ENCODE results near the gene TRAF1. TPM values are rescaled to one million over a fixed set of nuclear protein-coding genes. Genes with fewer than 3 reads are reported as not detected.

TRAF1 gene
- total and polyA plus RNA-seq, 2 of the 13 experiments (the other 11 are each of a cell fraction or from before 2014, with no cell fraction given), result 0.44 to 1.0 TPM

DNA sequence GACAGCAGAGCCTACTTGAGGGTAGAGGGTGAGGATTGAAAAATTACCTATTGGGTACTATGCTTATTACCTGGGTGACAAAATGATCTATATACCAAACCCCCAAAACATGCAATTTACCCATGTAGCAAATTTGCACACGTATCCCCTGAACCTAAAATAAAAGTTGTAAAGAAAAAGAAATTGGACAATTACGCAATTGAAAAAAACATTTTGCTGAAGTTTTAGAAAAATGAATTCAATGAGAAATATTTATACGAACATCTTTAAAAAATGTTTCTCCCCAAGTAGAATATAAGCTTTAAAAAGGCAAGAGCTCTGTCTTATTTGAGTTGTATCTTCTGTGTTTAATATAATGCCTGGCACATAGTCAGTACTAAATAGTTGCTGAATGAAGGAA is 30.3 kb upstream of the TRAF1 start:
- ChIA-PET CTCF (ENCODE audit: low intra/inter-chr PET ratio, low total read pairs) (no interaction called here), POLR2A (no interaction called here)
- H2AFZ ChIP-seq (ENCODE audit: low read length), result no peak overlapping the region
- ATAC-seq, result no peak
- in situ Hi-C loops (cut with HindIII; ENCODE audit: extremely low pct_ligation_motif_present, low pct_unique_long_range_greater_than_20kb), result no loop called here
- no TSS peak for BruUV-seq (replicated peaks)
- TF ChIP-seq NR1H2 (CRISPR knock-in tag; IDR thresholded peaks at IDR 0.05; ENCODE audit: borderline replicate concordance, low read depth) (no peak), ERF (CRISPR knock-in tag; IDR thresholded peaks at IDR 0.05) (no peak), NFATC3 (CRISPR knock-in tag; IDR thresholded peaks at IDR 0.05) (no peak), EEA1 (CRISPR knock-in tag; IDR thresholded peaks at IDR 0.05; ENCODE audit: borderline replicate concordance) (no peak), ZNF382 (CRISPR knock-in tag; IDR thresholded peaks at IDR 0.05; ENCODE audit: borderline replicate concordance) (no peak), MBD4 (IDR thresholded peaks at IDR 0.05; ENCODE audit: borderline replicate concordance, low read length) (no peak), NFKB2 (CRISPR knock-in tag; IDR thresholded peaks at IDR 0.05; ENCODE audit: borderline replicate concordance) (no peak)
- TF ChIP-seq, protein P1, sequence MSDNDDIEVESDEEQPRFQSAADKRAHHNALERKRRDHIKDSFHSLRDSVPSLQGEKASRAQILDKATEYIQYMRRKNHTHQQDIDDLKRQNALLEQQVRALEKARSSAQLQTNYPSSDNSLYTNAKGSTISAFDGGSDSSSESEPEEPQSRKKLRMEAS (IDR thresholded peaks at IDR 0.05), result no peak
- TF ChIP-seq, protein P2, sequence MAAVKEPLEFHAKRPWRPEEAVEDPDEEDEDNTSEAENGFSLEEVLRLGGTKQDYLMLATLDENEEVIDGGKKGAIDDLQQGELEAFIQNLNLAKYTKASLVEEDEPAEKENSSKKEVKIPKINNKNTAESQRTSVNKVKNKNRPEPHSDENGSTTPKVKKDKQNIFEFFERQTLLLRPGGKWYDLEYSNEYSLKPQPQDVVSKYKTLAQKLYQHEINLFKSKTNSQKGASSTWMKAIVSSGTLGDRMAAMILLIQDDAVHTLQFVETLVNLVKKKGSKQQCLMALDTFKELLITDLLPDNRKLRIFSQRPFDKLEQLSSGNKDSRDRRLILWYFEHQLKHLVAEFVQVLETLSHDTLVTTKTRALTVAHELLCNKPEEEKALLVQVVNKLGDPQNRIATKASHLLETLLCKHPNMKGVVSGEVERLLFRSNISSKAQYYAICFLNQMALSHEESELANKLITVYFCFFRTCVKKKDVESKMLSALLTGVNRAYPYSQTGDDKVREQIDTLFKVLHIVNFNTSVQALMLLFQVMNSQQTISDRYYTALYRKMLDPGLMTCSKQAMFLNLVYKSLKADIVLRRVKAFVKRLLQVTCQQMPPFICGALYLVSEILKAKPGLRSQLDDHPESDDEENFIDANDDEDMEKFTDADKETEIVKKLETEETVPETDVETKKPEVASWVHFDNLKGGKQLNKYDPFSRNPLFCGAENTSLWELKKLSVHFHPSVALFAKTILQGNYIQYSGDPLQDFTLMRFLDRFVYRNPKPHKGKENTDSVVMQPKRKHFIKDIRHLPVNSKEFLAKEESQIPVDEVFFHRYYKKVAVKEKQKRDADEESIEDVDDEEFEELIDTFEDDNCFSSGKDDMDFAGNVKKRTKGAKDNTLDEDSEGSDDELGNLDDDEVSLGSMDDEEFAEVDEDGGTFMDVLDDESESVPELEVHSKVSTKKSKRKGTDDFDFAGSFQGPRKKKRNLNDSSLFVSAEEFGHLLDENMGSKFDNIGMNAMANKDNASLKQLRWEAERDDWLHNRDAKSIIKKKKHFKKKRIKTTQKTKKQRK (IDR thresholded peaks at IDR 0.05; ENCODE audit: low read length), result no peak
- TF ChIP-seq, protein P3, sequence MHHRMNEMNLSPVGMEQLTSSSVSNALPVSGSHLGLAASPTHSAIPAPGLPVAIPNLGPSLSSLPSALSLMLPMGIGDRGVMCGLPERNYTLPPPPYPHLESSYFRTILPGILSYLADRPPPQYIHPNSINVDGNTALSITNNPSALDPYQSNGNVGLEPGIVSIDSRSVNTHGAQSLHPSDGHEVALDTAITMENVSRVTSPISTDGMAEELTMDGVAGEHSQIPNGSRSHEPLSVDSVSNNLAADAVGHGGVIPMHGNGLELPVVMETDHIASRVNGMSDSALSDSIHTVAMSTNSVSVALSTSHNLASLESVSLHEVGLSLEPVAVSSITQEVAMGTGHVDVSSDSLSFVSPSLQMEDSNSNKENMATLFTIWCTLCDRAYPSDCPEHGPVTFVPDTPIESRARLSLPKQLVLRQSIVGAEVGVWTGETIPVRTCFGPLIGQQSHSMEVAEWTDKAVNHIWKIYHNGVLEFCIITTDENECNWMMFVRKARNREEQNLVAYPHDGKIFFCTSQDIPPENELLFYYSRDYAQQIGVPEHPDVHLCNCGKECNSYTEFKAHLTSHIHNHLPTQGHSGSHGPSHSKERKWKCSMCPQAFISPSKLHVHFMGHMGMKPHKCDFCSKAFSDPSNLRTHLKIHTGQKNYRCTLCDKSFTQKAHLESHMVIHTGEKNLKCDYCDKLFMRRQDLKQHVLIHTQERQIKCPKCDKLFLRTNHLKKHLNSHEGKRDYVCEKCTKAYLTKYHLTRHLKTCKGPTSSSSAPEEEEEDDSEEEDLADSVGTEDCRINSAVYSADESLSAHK (CRISPR knock-in tag; IDR thresholded peaks at IDR 0.05; ENCODE audit: borderline replicate concordance), result no peak
- H3K27ac ChIP-seq (ENCODE audit: extremely low read length, insufficient read depth, low read length), result no peak overlapping the region
- no peaks in the 10 kb centered on the region for H3K79me2 ChIP-seq (ENCODE audit: insufficient read depth, low read length)
- no peaks in the 10 kb centered on the region for H4K20me1 ChIP-seq (ENCODE audit: insufficient read depth, low read length)
- no peaks in the 10 kb centered on the region for H3K9me3 ChIP-seq (ENCODE audit: low read length)
- no peak overlapping the region for H3K4me2 ChIP-seq (ENCODE audit: low read depth, low read length)
- DNase-seq (ENCODE audit: low spot score), result no peak
- intact Hi-C loops (cut with micrococcal nuclease; ENCODE audit: unreplicated experiment), result no loop called here
- no peak for FAIRE-seq
- no peak overlapping the region for H3K9ac ChIP-seq (ENCODE audit: insufficient read depth, low read depth, low read length)
- H3K27me3 ChIP-seq (ENCODE audit: control insufficient read depth in 1 of 2, insufficient read depth in 2 of 2, low read length in 2 of 2), result no peaks in the 10 kb centered on the region
- 95% methylated on average over 3 of the region's 3 CpGs for WGBS (ENCODE audit: low lambda C conversion rate)
- H3K36me3 ChIP-seq (replicated peaks in 1 of 2; ENCODE audit: control insufficient read depth in 1 of 2, insufficient read depth in 2 of 2, low read length in 2 of 2), result peaks cover 19 to 77% of the 10 kb centered on the region in 2 experiments
- H3K4me3 ChIP-seq (replicated peaks in 1 of 3; ENCODE audit: insufficient read depth in 1 of 3, low read depth in 2 of 3, low read length in 3 of 3), result no peak overlapping the region
- H3K4me1 ChIP-seq (ENCODE audit: insufficient read depth, low read length), result no peaks in the 10 kb centered on the region

Data from HepG2 (cell line).